Neural crest cell (in vitro differentiated cells): Measurements from ENCODE around the gene GATAD2B. TPM values are rescaled to one million over a fixed set of nuclear protein-coding genes. Genes with fewer than 3 reads are reported as not detected.

Experiments used
- DNase-seq: peaks from one replicate; pipeline ENCODE4 v3.0.0; 2021; ENCODE audit warnings: low read depth, mixed read lengths, low spot score
- H3K27ac Mint-ChIP-seq: one replicate; pipeline ENCODE4 v1.8.0; 2021; ENCODE audit warnings: mild to moderate bottlenecking, mixed read lengths; ENCODE audit not compliant: unreplicated experiment
- H3K27me3 Mint-ChIP-seq: 2 replicates; pipeline ENCODE4 v1.8.0; 2021; ENCODE audit warnings: low read depth, mild to moderate bottlenecking, mixed read lengths
- H3K36me3 Mint-ChIP-seq: 2 replicates; pipeline ENCODE4 v1.8.0; 2021; ENCODE audit warnings: low read depth, mild to moderate bottlenecking, mixed read lengths
- H3K4me1 Mint-ChIP-seq: 2 replicates; pipeline ENCODE4 v1.8.0; 2021; ENCODE audit warnings: mixed read lengths
- H3K4me3 Mint-ChIP-seq: one replicate; pipeline ENCODE4 v1.8.0; 2021; ENCODE audit warnings: mild to moderate bottlenecking, mixed read lengths
- H3K9me3 Mint-ChIP-seq: 2 replicates; pipeline ENCODE4 v1.8.0; 2021; ENCODE audit warnings: mixed read lengths
- CTCF ChIP-seq: fragments of 200-600 bp; sonication (generic); conservative IDR thresholded peaks from 2 replicates; pipeline ENCODE4 v1.5.0; 2021; ENCODE audit warnings: antibody characterized with exemption, mild to moderate bottlenecking
- total RNA-seq: library from RNA; stranded (reverse); gene quantifications from 2 replicates; pipeline ENCODE4 v1.2.1, GENCODE V29; 2021

The GATAD2B gene
- total RNA-seq, 1 donor from 2014 or later, result 52.5 TPM

- H3K4me1 Mint-ChIP-seq, result peaks cover 8% of the 10 kb centered on the region
- no peaks in the 10 kb centered on the region for H3K27me3 Mint-ChIP-seq
- H3K4me3 Mint-ChIP-seq, result peak overlapping the region; percentile 60
- H3K9me3 Mint-ChIP-seq, result no peaks in the 10 kb centered on the region
- H3K27ac Mint-ChIP-seq, result peak overlapping the region; percentile 43
- no peak for DNase-seq
- no peaks in the 10 kb centered on the region for H3K36me3 Mint-ChIP-seq
- TF ChIP-seq CTCF, result no peak
Observed at GRCh38 chr1:153880024-153880423, 42.7 kb downstream of the GATAD2B start.

GRCh38 chr1:153877112-153877511 lies 45.7 kb downstream of the GATAD2B start:
- Mint-ChIP-seq H3K27me3 (no peaks in the 10 kb centered on the region), H3K27ac (no peak overlapping the region), H3K36me3 (no peaks in the 10 kb centered on the region), H3K9me3 (no peaks in the 10 kb centered on the region), H3K4me3 (no peak overlapping the region), H3K4me1 (peaks cover 23% of the 10 kb centered on the region)
- TF ChIP-seq CTCF, result no peak
- DNase-seq, result no peak

GRCh38 chr1:153872934-153873333 lies 49.8 kb downstream of the GATAD2B start:
- H3K4me3 Mint-ChIP-seq, result no peak overlapping the region
- H3K36me3 Mint-ChIP-seq, result no peaks in the 10 kb centered on the region
- DNase-seq, result no peak
- no peaks in the 10 kb centered on the region for H3K27me3 Mint-ChIP-seq
- no peaks in the 10 kb centered on the region for H3K9me3 Mint-ChIP-seq
- no peak for TF ChIP-seq CTCF
- no peak overlapping the region for H3K27ac Mint-ChIP-seq
- peaks cover 19% of the 10 kb centered on the region for H3K4me1 Mint-ChIP-seq

GRCh38 chr1:153872331-153872730 lies 50.4 kb downstream of the GATAD2B start:
- no peak for DNase-seq
- no peak overlapping the region for H3K27ac Mint-ChIP-seq
- H3K27me3 Mint-ChIP-seq, result no peaks in the 10 kb centered on the region

GRCh38 chr1:153869486-153869885 lies 53.3 kb downstream of the GATAD2B start:
- H3K36me3 Mint-ChIP-seq, result no peaks in the 10 kb centered on the region
- no peak for DNase-seq
- no peaks in the 10 kb centered on the region for H3K27me3 Mint-ChIP-seq
- peaks cover 25% of the 10 kb centered on the region for H3K4me1 Mint-ChIP-seq
- H3K4me3 Mint-ChIP-seq, result no peak overlapping the region
- no peaks in the 10 kb centered on the region for H3K9me3 Mint-ChIP-seq
- no peak for TF ChIP-seq CTCF
- no peak overlapping the region for H3K27ac Mint-ChIP-seq

More at GRCh38 chr1:153872331-153872730, 50.4 kb downstream of the GATAD2B start:
- Mint-ChIP-seq H3K4me3 (no peak overlapping the region), H3K36me3 (no peaks in the 10 kb centered on the region), H3K9me3 (no peaks in the 10 kb centered on the region), H3K4me1 (peaks cover 19% of the 10 kb centered on the region)
- no peak for TF ChIP-seq CTCF
